HepG2 (cell line): ENCODE data around the gene DLX1. TPM values are rescaled to one million over a fixed set of nuclear protein-coding genes. Genes with fewer than 3 reads are reported as not detected.

Source experiments
- POLR2G ChIP-seq: fragments of 200-400 bp; formaldehyde crosslinking; IDR thresholded peaks from 2 replicates; pipeline ENCODE4 v1.6.1; 2018; ENCODE audit warnings: mild to moderate bottlenecking, low read depth, low read length, moderate library complexity
- RBM39 ChIP-seq: fragments of 200-400 bp; formaldehyde crosslinking; IDR thresholded peaks from one replicate; pipeline ENCODE4 v1.6.1; 2018; ENCODE audit warnings: antibody characterized with exemption, mild to moderate bottlenecking, low read depth, low read length; ENCODE audit not compliant: poor library complexity, severe bottlenecking
- TBX2 ChIP-seq: sonication (generic); formaldehyde crosslinking; IDR thresholded peaks from 2 replicates; pipeline ENCODE4 v1.5.0; 2020; ENCODE audit warnings: missing genetic modification reagents, mild to moderate bottlenecking, borderline replicate concordance
- XRCC5 ChIP-seq: fragments of 200-400 bp; formaldehyde crosslinking; optimal IDR thresholded peaks from 2 replicates; pipeline ENCODE3; 2017; ENCODE audit warnings: mild to moderate bottlenecking, low read length
- ZBTB4 ChIP-seq: sonication (generic); formaldehyde crosslinking; IDR thresholded peaks from 2 replicates; pipeline ENCODE4 v1.4.0; 2020; ENCODE audit warnings: missing genetic modification reagents, mild to moderate bottlenecking, borderline replicate concordance
- ZNF276 ChIP-seq: sonication (generic); formaldehyde crosslinking; IDR thresholded peaks from 2 replicates; pipeline ENCODE4 v1.4.0; 2020; ENCODE audit warnings: mild to moderate bottlenecking, low read depth, missing genetic modification reagents
- ZNF44 ChIP-seq: sonication (generic); formaldehyde crosslinking; IDR thresholded peaks from 2 replicates; pipeline ENCODE4 v1.5.1; 2020; ENCODE audit warnings: mild to moderate bottlenecking, missing genetic modification reagents
- ZNF777 ChIP-seq: sonication (generic); formaldehyde crosslinking; IDR thresholded peaks from 2 replicates; pipeline ENCODE4 v1.4.0; 2020; ENCODE audit warnings: missing genetic modification reagents
- polyA plus RNA-seq, 8 experiments: library from polyadenylated mRNA; depleted of rRNA in 3 of 8; stranded (reverse) in 7 of 8; unstranded in 1 of 8; fragments of >200 nt; fragmentation: Illumina TruSeq in 4 of 8; extraction: Trizol in 4 of 8; gene quantifications; 2 replicates each; pipeline versions ENCODE4 v1.2.1 to v1.2.3, GENCODE V29; 2011 to 2016; ENCODE audit warnings: low read depth in 4 of 8, missing spikeins in 1 of 8, mixed read lengths in 1 of 8; ENCODE audit not compliant: insufficient read depth in 1 of 8
- total RNA-seq, 5 experiments: library from RNA; depleted of rRNA; stranded (reverse); fragments of >200 nt; fragmentation: Illumina TruSeq; extraction: Trizol; gene quantifications; 2 replicates each; pipeline ENCODE4 v1.2.3, GENCODE V29; 2016; ENCODE audit warnings: low read depth in 1 of 5

Gene DLX1
- total and polyA plus RNA-seq, 2 of the 13 experiments (the other 11 are each of a cell fraction or from before 2014, with no cell fraction given) = 0.18 to 0.86 TPM

GRCh38 chr2:172090044-172090961 lies 5.0 kb downstream of the DLX1 start (continued):
- TF ChIP-seq ZNF44 (CRISPR knock-in tag) = no peak
- TF ChIP-seq POLR2G = no peak
- TF ChIP-seq RBM39 = no peak
- TF ChIP-seq ZNF276 (CRISPR knock-in tag) = no peak
- TF ChIP-seq XRCC5 = peak; percentile 3
- TF ChIP-seq TBX2 (CRISPR knock-in tag) = no peak
- TF ChIP-seq ZBTB4 (CRISPR knock-in tag) = 0 out of 2 replicates have a peak, but pooled peaks have one; percentile 33
- TF ChIP-seq ZNF777 (CRISPR knock-in tag) = peak; percentile 31; the same call in 1 of the 2 replicates
